ENCODE results near the gene SBNO2. TPM values are rescaled to one million over a fixed set of nuclear protein-coding genes. Genes with fewer than 3 reads are reported as not detected.

SBNO2 gene
- total RNA-seq, 6 donors from 2014 or later = 44.8 to 159 (median 106) TPM

GRCh38 chr19:1093811-1094553, 80.1 kb downstream of the SBNO2 start:
- H3K9me3 ChIP-seq = no peaks in the 10 kb centered on the region
- peaks cover 14 to 48% (median 31%) of the 10 kb centered on the region in 4 donors for H3K36me3 ChIP-seq
- 49 to 71% methylated on average over 18 to 31 of the region's 32 CpGs for WGBS, 2 donors
- H3K27ac ChIP-seq = peak overlapping the region in 2 of 4 donors; percentile 83 to 91
- peaks cover 35 to 47% (median 43%) of the 10 kb centered on the region in 4 donors for H3K4me1 ChIP-seq
- no peaks in the 10 kb centered on the region for H3K27me3 ChIP-seq
- peak in 1 of 2 donors; percentile 81 for DNase-seq
- TF ChIP-seq POLR2AphosphoS5 (IDR thresholded peaks at IDR 0.05) (no peak), EP300 (IDR thresholded peaks at IDR 0.05) (no peak), CTCF (IDR thresholded peaks at IDR 0.05) (no peak), POLR2A (IDR thresholded peaks at IDR 0.05) (no peak)
- no peak for ATAC-seq (ENCODE audit: low FRiP score in 2 of 2)
- H3K4me3 ChIP-seq = peak overlapping the region; percentile 75 to 100 (median 87)

DNA sequence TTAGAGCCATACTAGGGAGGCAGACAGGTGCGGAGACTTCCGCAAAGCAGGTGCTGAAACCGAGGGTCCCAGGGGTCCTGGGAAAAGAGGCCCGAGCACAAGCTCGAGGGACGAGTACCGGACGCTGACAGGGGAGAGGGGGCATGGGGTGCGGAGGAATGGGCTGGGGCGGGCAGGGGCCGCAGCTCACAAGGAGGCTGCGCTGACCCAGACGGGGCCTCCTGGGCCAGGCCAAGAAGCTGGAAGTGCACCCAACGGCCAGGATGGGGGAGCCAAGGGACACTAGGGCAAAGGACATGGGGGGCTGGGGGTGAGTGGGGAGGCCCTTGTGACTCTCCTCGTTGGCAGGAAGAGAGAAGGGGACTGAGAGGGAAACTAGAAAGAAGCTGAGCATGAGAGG, 80.7 kb downstream of the SBNO2 start:
- no peak for ATAC-seq (ENCODE audit: low FRiP score in 2 of 2)
- Histone ChIP-seq H3K27ac (peak overlapping the region in 1 of 4 donors; percentile 17), H3K4me3 (peak overlapping the region in 1 of 4 donors; percentile 80), H3K9me3 (no peaks in the 10 kb centered on the region), H3K36me3 (peaks cover 14 to 54% (median 36%) of the 10 kb centered on the region in 4 donors), H3K27me3 (no peaks in the 10 kb centered on the region), H3K4me1 (peaks cover 36 to 47% (median 43%) of the 10 kb centered on the region in 4 donors)
- DNase-seq = peak in 1 of 2 donors; percentile 56
- TF ChIP-seq EP300 (IDR thresholded peaks at IDR 0.05) = no peak
- no peak for TF ChIP-seq CTCF (IDR thresholded peaks at IDR 0.05)
- no peak for TF ChIP-seq POLR2AphosphoS5 (IDR thresholded peaks at IDR 0.05)
- TF ChIP-seq POLR2A (IDR thresholded peaks at IDR 0.05) = no peak
- 89 to 91% methylated on average over 15 of the region's 15 CpGs for WGBS, 2 donors

- DNase-seq (peak in 1 of 2 donors; percentile 79), ATAC-seq (ENCODE audit: low FRiP score in 2 of 2) (no peak)
- H3K36me3 ChIP-seq = peaks cover 15 to 69% (median 47%) of the 10 kb centered on the region in 4 donors
Observed at GRCh38 chr19:1091544-1092175, 82.4 kb downstream of the SBNO2 start.

More at GRCh38 chr19:1091544-1092175, 82.4 kb downstream of the SBNO2 start:
- Histone ChIP-seq H3K27ac (peak overlapping the region in 1 of 4 donors; percentile 7), H3K4me1 (peaks cover 32 to 45% (median 35%) of the 10 kb centered on the region in 4 donors), H3K4me3 (no peak overlapping the region), H3K9me3 (no peaks in the 10 kb centered on the region), H3K27me3 (no peaks in the 10 kb centered on the region)
- no peak for TF ChIP-seq POLR2A (IDR thresholded peaks at IDR 0.05)
- TF ChIP-seq EP300 (IDR thresholded peaks at IDR 0.05) = no peak
- TF ChIP-seq POLR2AphosphoS5 (IDR thresholded peaks at IDR 0.05) = no peak
- no peak for TF ChIP-seq CTCF (IDR thresholded peaks at IDR 0.05)
- 88% methylated on average over 10 to 27 of the region's 27 CpGs for WGBS, 2 donors
